CD1c-positive myeloid dendritic cell (primary cell): ENCODE results near the gene POLR2H.

Experiments
- DNase-seq: peaks from one replicate; pipeline ENCODE4 v3.0.0-alpha.2; 2016; ENCODE audit errors: extremely low spot score

Gene POLR2H

DNA sequence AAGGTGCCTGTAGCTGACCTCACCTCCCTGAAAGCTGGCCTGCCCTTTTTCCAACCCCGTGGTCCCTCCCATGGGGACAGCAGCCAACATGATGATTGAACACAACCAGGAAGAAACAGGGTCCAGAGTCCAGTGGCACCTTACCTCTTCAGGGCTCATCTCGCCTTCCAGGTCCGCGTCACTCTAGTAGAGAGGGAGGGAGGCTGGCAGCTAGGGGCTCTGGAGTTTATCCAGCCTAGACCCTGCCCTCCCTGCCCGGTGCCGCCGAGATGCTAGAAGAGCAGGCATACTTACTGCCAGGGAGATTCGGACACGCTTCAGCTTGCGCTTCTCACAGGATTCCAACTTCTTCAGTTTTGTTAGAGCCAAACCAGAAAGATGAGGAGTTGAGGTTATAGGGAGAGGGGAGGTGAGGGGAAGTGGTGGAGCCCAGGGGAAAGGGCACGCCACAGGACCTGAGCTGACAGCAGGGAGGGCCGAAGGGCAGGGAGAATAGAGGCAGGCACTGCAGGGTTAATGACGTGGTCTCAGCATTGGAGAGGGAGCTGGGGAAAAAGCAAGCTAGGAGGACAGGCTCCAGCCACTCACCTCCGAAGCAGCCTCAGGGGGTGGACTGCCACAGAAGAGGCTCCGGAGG lies 9.2 kb upstream of the POLR2H start:
- DNase-seq: no peak

- no peak for DNase-seq
Measured at GRCh38 chr3:184352897-184353545, 8.5 kb upstream of the POLR2H start.

DNA sequence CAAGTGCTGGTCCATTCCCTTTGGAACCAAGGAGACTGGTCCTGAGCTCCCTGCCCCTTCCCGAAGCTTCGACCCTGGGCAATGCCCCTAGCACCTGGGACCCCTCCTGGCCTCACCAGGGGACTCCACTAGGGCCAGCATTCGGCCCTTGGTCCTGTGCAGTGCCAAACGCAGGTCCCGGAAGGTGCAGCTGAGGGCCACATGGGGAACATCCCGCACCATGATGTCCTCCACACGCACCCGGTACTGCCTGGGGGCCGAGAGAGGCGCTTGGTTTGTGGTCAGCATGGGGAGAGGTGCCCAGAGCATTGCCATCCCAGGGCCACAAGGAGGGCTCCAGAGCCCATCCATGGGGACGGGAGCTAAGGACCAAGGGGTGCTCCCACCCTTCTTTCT lies 8.0 kb upstream of the POLR2H start:
- DNase-seq: no peak

GRCh38 chr3:184354121-184354728 lies 7.3 kb upstream of the POLR2H start:
- DNase-seq: peak; percentile 41

- no peak for DNase-seq
Measured at GRCh38 chr3:184354754-184355153, 6.8 kb upstream of the POLR2H start.

GRCh38 chr3:184355261-184356040 lies 6.1 kb upstream of the POLR2H start:
- DNase-seq: no peak

- DNase-seq: no peak
Measured at GRCh38 chr3:184357248-184358123, 4.0 kb upstream of the POLR2H start.

GRCh38 chr3:184358124-184358767 lies 3.3 kb upstream of the POLR2H start:
- DNase-seq: no peak

DNA sequence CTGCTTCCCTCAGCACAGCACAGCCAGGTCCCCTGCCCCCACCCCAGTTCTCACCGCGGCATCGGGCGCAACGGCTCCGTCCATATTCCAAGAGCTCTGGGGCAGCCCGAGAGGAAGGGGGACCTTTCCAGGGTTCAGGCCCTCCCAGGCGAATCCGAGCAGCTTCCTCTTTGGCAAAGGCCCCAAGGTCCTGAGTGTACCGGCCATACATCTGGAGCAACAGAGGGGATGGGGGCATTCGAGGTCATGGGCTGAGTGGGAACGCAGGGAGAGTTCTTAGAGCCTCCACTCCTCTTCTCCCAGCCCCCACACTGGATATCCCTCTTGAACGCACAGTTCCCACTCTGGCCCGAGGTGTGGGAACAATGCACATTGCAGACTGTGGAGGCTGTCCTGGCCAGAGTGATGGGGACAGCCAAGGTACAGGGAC lies 2.6 kb upstream of the POLR2H start:
- no peak for DNase-seq

DNA sequence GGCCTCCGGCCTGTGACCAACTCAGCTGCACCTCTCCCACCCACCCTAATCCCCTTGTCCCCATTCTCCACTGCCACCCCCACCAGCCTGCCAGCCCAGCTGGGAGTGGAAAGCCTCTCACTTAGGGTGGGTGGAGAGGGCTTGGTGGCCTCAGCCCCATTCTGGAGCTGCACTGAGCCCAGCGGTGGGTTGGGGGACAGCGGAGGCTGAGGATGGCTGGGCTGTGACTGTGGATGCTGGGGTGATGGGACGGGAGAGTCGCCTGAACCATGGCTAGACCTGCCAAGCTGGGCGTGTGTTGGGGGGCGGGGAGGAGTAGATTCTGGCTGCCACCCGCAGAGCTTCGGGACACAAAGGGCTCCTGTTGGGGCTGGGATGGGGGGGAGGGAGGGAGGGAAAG lies 1.9 kb upstream of the POLR2H start:
- no peak for DNase-seq

DNA sequence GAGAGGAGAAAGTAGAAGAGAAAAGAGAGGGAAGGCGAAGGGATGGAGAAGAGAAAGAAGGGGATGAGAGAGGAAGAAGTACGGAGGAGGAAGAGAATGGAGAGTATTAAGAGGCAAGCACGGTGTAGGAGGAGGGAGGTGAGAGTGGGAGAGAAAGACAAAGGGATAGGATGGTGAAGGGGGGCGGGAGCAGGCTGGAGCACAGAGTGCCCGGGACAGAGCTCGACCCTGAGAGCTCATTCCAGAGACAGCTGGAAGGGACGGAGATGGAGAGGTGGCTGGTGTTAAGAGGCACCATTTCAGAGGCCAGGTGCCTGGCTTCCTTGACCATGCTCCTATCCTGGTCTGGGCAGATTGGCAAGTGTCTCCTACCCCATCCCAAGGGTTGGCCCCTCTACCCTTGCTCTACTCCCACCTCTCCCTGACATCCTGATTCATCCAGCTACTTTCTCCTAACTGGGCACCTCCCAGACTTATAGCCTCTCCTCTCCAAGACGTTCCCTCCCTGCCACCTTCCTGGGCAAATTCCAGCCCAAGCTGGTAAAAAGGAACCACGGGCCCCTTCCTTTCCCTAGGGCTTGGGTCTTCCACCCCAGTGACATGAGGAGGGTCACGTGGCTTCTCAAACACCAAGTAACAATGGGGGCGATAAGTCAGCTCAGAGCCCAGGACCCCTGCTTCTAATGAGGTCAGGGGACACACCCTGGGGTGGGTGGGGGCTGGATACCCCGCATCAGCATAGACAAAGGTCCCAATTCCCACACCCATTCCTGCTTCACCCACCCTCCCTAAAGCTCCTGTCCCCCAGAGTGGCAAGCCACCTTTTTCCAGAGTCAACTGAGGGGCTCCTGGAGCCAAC lies 1.2 kb upstream of the POLR2H start:
- DNase-seq: no peak

- DNase-seq: no peak
Measured at GRCh38 chr3:184360929-184361531, 480 bp upstream of the POLR2H start.

- peak; percentile 69 for DNase-seq
Measured at GRCh38 chr3:184361932-184362667, 590 bp downstream of the POLR2H start.

- peak; percentile 98 for DNase-seq
Measured at GRCh38 chr3:184362668-184363546, 1.4 kb downstream of the POLR2H start.

DNA sequence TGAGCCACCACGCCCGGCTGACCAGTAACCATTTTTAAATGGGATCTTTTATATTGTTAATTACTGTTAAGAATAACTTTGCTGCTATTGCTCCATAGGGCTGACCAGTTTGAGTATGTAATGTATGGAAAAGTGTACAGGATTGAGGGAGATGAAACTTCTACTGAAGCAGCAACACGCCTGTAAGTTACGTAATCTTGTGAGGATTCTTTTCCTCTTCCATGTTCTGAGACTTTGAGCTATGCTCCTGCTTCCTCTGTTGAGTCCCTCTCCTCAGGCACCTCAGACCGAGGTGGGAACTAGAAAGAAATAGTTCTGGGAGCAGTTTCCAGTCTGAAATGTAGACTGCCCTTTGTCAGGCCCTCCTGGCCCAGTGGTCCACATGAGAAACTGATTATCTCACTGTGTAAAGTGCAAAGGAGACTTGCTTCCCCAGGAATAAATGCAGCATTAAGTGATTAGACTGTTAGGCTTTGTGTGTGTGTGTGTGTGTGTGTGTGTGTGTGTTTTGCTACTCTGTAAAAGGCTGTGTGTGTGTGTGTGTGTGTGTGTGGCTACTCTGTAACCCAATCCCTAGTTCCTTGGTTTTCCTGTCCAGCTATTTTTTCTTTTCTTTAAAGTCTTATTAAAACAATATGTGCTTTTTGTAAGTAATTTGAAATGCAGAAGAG lies 5.2 kb downstream of the POLR2H start:
- DNase-seq: no peak

- no peak for DNase-seq
Measured at GRCh38 chr3:184368116-184368515, 6.6 kb downstream of the POLR2H start.

DNA sequence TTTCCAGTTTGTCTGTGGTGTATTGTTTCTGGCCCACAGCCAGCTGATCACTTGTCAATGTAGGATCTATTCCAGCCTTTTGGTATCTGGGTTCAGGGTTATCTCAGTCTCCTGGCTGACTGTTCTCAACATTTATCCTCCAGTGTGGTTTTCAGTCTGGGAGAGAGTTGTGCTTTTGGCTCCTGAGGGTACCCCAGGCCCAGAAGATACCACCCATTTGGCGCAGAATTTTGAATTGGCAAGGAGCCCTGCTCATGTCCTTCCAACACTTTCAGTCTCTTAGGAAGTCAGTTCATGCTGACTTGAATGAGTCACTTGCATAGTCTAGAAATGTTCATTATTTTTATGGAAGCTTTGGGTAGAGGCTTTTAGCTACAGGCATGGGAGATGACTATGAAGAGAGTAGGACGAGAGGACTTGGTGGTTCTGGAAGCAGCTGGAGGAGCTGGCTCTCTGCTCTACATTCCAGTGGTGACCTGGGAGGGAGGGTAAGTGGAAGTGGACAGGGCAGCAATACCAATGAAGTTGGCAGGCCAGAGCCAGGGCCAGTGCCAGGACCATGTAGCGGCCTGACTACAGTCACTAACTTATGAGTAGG lies 7.2 kb downstream of the POLR2H start:
- no peak for DNase-seq
